DMS 273 (cell line): Measurements from ENCODE around the gene ZWILCH.
"Not testable (repeated sequence)": the region's sequence is repeated elsewhere in the genome, so short reads cannot be mapped to it uniquely, and the experiment has no call there.

ENCODE experiments used
- DNase-seq: peaks from one replicate; lab custom pipeline; 2025; ENCODE audit not compliant: unreplicated experiment; lab: John Stamatoyannopoulos, UW

The ZWILCH gene

GRCh38 chr15:66578286-66578875, 73.3 kb downstream of the ZWILCH start:
- no peak for DNase-seq

DNA sequence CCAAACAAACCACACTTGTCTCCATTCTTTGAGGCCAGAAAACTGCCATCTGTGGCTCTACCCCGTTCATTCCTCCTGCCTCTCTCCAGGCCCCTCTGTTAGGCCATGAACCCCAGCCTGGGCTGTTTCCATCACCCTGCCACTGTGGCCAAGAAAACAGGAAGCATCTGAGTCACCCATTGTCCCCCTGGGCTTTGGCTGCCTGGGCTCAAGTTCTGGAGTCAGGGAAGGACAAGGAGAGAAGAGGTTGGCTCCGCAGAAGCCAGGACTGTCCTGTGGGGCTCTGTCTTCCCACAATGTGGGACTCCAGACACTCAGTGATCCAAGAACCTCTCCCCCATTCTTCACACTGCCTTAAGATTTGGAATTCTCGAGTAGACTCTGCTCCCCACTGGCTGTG, 75.5 kb downstream of the ZWILCH start:
- DNase-seq = no peak

DNA sequence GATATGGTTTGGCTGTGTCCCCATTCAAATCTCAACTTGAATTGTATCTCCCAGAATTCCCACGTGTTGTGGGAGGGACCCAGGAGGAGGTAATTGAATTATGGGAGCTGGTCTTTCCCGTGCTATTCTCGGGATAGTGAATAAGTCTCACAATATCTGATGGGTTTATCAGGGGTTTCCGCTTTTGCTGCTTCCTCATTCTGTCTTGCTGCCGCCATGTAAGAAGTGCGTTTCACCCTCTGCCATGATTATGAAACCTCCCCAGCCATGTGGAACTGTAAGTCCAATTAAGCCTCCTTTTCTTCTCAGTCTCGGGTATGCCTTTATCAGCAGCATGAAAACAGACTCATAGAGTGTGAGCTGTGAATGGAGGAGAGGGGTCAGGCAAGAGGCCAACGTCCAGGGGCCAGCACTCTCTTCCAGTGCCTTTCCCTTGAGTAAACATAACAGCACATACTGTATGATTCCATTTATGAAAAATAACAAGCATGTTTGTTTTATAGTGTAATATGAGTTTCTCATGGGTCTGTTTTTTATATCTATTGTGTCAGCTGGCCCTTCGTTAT, 76.9 kb downstream of the ZWILCH start:
- DNase-seq = no peak

DNA sequence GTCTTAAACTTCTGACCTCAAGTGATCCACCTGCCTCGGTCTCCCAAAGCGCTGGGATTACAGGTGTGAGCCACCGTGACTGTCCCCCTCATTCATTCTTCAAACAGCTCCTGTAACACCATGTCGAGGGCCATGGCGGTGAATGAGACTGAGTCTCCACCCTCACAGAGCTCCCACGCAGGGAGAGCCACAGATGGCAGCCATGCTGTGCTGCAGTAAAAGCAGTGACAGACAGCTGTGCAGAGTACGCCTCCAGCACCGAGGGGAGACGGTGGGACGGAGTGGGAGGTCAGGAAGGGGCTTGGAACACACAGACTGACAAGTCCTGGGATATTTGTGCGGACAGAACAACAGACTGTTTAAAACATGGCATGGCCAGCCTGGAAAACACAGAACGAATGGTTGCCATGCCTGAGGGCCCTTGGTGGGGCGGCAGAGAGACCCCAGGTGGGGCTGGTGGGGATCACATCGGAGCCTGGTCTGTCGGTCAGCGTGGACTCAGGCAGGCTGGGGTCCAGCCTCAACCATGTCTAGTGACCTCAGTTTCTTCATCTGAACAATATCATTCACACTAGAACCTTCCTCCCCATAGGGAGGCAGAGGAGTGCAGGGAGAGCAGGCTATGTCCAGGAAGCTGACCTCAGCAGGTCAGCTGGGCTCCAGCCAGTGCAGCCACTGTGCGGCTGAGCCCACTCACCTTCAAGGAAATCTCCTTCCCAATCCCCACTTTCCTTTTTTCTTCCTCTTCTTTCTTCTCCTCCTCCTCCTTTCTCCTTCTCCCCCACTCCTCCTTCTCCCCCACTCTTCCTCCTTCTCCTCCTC, 81.2 kb downstream of the ZWILCH start:
- DNase-seq = peak; percentile 23

DNA sequence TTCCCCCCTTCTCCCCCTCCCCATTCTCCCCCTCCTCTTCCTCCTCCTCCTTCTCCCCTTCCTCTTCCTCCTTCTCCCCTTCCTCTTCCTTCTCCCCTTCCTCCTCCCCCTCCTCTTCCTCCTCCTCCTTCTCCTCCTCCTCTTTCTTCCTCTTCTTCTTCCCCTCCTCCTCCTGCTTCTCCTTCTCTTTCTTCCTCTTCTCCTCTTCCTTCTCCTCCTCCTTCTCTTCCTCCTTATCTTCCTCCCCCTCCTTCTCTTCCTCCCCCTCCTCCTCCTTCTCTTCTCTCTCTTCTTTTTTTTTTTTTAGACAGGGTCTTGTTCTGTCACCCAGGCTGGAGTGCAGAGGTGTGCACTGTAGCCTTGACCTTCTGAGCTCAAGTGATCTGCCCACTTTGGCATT, 81.9 kb downstream of the ZWILCH start:
- no peak for DNase-seq

DNA sequence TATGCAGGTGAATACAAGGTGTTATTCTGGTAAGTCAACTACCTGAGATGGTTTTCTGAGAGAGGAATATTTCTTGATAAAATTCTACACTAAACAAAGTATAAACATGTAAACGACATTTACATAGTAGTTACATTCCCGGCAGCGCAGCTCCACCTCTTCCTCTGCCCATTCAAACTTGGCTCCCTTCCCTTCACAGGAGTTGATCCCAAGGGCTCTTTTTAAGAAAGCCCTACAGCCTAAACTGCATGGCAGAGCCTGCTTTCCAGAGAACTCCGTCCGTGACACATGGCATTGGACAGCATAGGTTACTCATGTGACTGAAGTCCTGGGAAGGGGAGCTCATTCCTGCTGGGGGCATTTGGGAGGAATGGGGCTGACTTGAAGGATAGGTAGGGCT, 82.6 kb downstream of the ZWILCH start:
- no peak for DNase-seq

GRCh38 chr15:66588537-66588936, 83.4 kb downstream of the ZWILCH start:
- no peak for DNase-seq

- DNase-seq = no peak
Observed at GRCh38 chr15:66588971-66589370, 83.8 kb downstream of the ZWILCH start.

DNA sequence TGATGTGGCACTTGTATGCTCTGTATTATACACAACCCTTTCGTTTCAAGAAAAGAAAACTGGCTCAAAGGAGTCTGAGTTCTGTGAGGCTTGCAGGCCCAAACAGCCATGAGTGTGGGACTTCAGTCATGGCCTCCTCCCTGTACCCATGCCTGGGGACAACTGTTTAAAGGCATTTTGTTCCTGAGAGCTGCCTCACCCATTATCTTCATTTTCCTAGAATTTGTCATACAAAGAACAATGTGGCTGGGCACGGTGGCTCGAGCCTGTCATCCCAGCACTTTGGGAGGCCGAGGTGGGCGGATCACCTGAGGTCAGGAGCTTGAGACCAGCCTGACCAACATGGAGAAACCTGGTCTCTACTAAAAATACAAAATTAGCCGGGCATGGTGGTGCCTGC, 84.3 kb downstream of the ZWILCH start:
- not testable (repeated sequence) for DNase-seq

DNA sequence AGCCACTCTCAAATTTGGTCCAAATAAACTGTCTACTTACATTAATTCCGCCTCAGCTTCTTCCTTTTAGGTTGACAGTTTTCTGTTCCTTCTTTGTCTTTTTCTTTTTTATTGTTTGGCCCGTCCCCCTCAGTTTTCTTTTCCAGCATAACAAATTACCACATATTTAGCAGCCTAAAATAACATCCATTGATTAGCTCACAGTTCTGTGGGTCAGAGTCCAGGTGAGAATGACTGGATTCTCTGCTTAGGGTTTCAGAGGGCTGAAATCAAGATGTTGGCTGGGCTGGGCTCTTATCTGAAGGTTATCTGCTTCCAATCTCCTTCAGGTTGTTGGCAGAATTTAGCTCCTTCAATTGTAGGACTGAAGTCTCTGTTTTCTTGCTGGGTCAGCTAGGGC, 85.3 kb downstream of the ZWILCH start:
- DNase-seq = no peak

GRCh38 chr15:66591322-66591862, 86.3 kb downstream of the ZWILCH start:
- no peak for DNase-seq

DNA sequence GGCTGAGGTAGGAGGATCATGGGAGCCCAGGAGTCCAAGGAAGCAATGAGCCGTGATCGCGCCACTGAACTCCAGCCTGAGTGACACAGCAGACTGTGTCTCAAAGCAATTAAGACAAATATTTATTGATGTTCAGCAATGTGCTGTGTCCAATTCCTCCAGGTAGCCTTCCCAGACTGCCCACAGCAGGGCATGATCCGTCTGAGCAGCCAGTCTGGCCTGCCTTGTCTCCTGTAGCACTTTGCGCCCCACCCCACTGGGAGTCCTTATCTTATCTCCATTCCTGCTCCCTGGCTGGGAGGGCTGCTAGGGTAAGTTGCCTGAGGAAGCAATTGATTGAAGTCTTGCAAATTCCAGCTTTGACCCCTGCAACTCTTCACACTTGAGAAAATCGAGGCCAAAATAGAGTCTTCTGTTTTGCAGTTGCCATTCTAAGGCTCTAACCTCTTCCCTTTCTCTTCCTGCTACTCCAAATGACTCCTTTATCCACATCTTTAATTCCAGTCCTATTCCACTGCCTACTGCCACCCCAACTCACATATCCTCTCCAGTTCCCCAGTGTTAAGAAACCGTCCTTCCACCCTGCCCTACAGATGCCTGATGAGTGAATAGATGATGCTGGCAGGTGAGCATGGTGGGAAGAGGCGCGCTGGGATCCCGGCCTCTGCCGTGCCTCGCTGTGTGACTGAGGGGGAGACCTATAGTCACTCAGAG, 87.5 kb downstream of the ZWILCH start:
- no peak for DNase-seq

- DNase-seq = no peak
Observed at GRCh38 chr15:66593219-66593780, 88.2 kb downstream of the ZWILCH start.

- DNase-seq = no peak
Observed at GRCh38 chr15:66594344-66594743, 89.2 kb downstream of the ZWILCH start.

DNA sequence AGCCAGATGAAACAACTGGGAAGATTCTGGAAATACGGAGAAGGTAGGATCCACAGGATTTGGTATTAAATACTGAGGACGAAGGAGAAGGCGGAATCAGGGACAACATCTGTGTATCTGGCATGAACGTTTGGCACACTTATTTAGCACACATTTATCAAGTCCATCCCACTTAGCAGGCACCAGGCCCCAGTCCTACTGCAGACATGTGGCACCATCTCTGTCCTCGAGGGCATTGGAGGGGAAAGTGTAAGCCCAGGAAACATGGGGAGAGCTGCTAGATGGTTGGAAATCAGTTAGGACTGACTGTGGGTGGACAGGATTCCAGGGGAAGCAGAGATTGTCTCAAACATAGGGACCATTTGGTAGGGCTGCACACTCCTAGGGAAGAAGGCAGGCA, 89.7 kb downstream of the ZWILCH start:
- DNase-seq = no peak

- no peak for DNase-seq
Observed at GRCh38 chr15:66595332-66595731, 90.2 kb downstream of the ZWILCH start.

GRCh38 chr15:66595931-66596545, 90.9 kb downstream of the ZWILCH start:
- no peak for DNase-seq

DNA sequence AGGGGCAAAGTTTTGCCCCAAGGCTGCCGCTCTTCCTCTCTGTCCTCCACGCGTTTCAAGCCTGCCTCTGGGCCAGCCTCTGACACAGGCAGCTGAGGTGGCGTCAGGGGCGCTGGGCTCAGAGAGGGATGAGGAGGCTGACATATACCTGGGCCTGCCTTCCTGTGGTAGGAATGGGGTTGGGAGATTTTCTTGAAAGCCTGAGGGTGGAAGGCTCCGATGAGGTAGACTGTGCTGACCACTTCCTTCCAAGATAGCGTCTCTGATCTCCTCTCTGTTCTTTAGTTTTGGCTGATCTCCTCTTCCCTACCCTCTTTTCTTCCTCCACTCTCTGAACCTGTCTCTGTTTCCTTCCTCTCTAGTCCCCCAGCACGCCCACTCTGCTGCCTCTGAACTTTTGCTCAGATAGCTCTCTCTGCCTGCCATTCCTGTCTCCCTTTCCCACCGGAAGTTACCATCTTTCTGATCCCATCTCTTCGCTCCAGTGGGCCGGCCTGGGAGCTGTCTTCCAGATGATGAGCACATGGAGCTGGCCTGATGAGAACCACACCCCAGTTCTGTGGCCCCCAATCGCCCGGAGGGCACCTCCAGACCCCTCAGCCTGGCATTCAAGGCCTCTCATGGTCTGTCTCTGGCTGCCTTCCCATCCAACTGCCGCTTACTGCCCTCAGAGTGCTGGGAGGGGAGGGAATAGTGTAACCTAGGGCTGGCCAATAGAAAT, 93.1 kb downstream of the ZWILCH start:
- no peak for DNase-seq
